ENCODE results near the gene MLST8. TPM values are rescaled to one million over a fixed set of nuclear protein-coding genes. Genes with fewer than 3 reads are reported as not detected.

MLST8 gene
- total and polyA plus RNA-seq, 2 of the 8 experiments (the other 6 are each of a cell fraction or from before 2014, with no cell fraction given), result 67.6 to 321 TPM

DNA sequence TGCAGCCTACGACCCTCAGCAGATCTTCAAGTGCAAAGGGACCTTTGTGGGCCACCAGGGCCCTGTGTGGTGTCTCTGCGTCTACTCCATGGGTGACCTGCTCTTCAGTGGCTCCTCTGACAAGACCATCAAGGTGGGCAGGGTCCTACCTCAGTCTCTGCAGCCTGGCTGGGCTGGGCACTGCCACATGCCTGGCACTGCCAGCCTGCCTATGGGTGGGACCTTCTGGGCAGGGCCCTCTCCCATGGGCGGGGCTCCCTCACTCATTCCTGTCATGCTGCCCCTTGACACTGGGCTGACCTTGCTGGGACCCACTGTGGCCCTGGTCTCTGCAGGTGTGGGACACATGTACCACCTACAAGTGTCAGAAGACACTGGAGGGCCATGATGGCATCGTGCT lies 31.3 kb upstream of the MLST8 start:
- H3K4me3 ChIP-seq (ENCODE audit: extremely low read depth in 1 of 4, insufficient read depth in 2 of 4, low read depth in 3 of 4, low read length in 4 of 4), result no peak overlapping the region
- no peaks in the 10 kb centered on the region for H3K79me2 ChIP-seq (ENCODE audit: control insufficient read depth in 1 of 2, insufficient read depth in 2 of 2, low read length in 2 of 2)
- no peak overlapping the region for H4K8ac ChIP-seq (ENCODE audit: extremely low read depth, insufficient read depth, low read length)
- no peak overlapping the region for H3K4me2 ChIP-seq (ENCODE audit: insufficient read depth in 1 of 2, low read depth in 2 of 2, low read length in 2 of 2)
- CTCF ChIA-PET (ENCODE audit: partially characterized antibody), result no interaction called here
- H2AFZ ChIP-seq (ENCODE audit: low read length), result no peak overlapping the region
- WGBS, 2 experiments (ENCODE audit: extremely low coverage in 1 of 2, insufficient coverage in 1 of 2, insufficient read length in 1 of 2, insufficient replicate concordance in 2 of 2, low coverage in 1 of 2, low lambda C conversion rate in 2 of 2, missing lambda C conversion rate in 1 of 2), result 80% methylated on average over 3 of the region's 4 CpGs; no CpG with 5 or more reads in 1 of the 2 experiments
- no peak overlapping the region for H4K91ac ChIP-seq (replicated peaks; ENCODE audit: insufficient read length, low read length)
- FAIRE-seq (no peak), DNase-seq (ENCODE audit: low read depth in 1 of 2, low spot score in 2 of 2) (no peak)
- no peak overlapping the region for H2AK5ac ChIP-seq (ENCODE audit: low read depth, low read length)
- H3K23me2 ChIP-seq (ENCODE audit: low read depth, low read length), result no peaks in the 10 kb centered on the region; the same call in 1 of the 2 replicates
- H3K23ac ChIP-seq (ENCODE audit: insufficient read length), result no peak overlapping the region
- H3K27ac ChIP-seq (ENCODE audit: low read depth, low read length), result no peak overlapping the region
- no peak overlapping the region for H3K4ac ChIP-seq (replicated peaks; ENCODE audit: insufficient read length, low read depth, low read length)
- no peaks in the 10 kb centered on the region; a peak in 1 of 7 replicates for H3K4me1 ChIP-seq (replicated peaks in 1 of 4; ENCODE audit: control insufficient read depth in 3 of 4, insufficient read depth in 4 of 4, low read length in 3 of 4)
- no peak overlapping the region for H2BK12ac ChIP-seq (ENCODE audit: low read depth, low read length)
- no peak overlapping the region for H3K18ac ChIP-seq (ENCODE audit: extremely low read depth, low read length)
- H4K20me1 ChIP-seq (replicated peaks in 1 of 2; ENCODE audit: control insufficient read depth in 1 of 2, insufficient read depth in 2 of 2, low read length in 2 of 2), result peaks cover 2 to 29% of the 10 kb centered on the region in 2 experiments
- H3K27me3 ChIP-seq (replicated peaks in 1 of 4; ENCODE audit: control insufficient read depth in 3 of 4, extremely low read depth in 1 of 4, insufficient read depth in 3 of 4, low read length in 3 of 4), result no peaks in the 10 kb centered on the region
- no peaks in the 10 kb centered on the region for H3K9me3 ChIP-seq (ENCODE audit: insufficient read depth in 2 of 2, low read depth in 1 of 2, low read length in 1 of 2)
- POLR2A ChIA-PET (ENCODE audit: partially characterized antibody), result interaction anchor here (1.3 to 13.5 kb wide), 2 partner anchors 17 to 21 kb away, joined by 3 to 312 read pairs; partner anchors contain the start of gene TRAF7
- H3K36me3 ChIP-seq (ENCODE audit: control insufficient read depth in 2 of 4, insufficient read depth in 4 of 4, low read length in 3 of 4), result peaks cover 24 to 68% (median 36%) of the 10 kb centered on the region in 4 experiments
- H2BK120ac ChIP-seq (replicated peaks; ENCODE audit: low read depth, low read length), result no peak overlapping the region
- H4K5ac ChIP-seq (ENCODE audit: insufficient read length, low read depth, low read length), result no peak overlapping the region
- H2BK5ac ChIP-seq (ENCODE audit: low read depth, low read length), result no peak overlapping the region
- no peak overlapping the region for H2BK20ac ChIP-seq (ENCODE audit: low read length)
- H3K79me1 ChIP-seq (ENCODE audit: low read depth, low read length), result no peaks in the 10 kb centered on the region
- no peak overlapping the region for H3K14ac ChIP-seq (ENCODE audit: insufficient read length)
- no peak overlapping the region for H3K56ac ChIP-seq (replicated peaks; ENCODE audit: insufficient read length, low read depth, low read length)
- H2BK15ac ChIP-seq (ENCODE audit: low read length), result no peak overlapping the region
- TF ChIP-seq HDAC2 (IDR thresholded peaks at IDR 0.05; ENCODE audit: borderline replicate concordance in 1 of 2, low read depth in 2 of 2, low read length in 2 of 2) (no peak), CBX5 (IDR thresholded peaks at IDR 0.05; ENCODE audit: low read depth, low read length) (no peak), POU5F1 (IDR thresholded peaks at IDR 0.05; ENCODE audit: low read depth, low read length) (no peak), SIX5 (IDR thresholded peaks at IDR 0.05; ENCODE audit: low read depth, low read length) (no peak)
- no peak overlapping the region for H3K9ac ChIP-seq (replicated peaks in 1 of 4; ENCODE audit: extremely low read depth in 1 of 4, low read depth in 3 of 4, low read length in 3 of 4)

Measured in H1 (cell line).